MCF 10A (cell line): Measurements from ENCODE around the gene PXMP2. TPM values are rescaled to one million over a fixed set of nuclear protein-coding genes. Genes with fewer than 3 reads are reported as not detected.

Experiments
- BruUV-seq: library from RNA; stranded (reverse); fragments of 400-500 nt; replicated peaks from 2 replicates; lab custom pipeline; 2021; lab: Mats Ljungman, UMichigan
- CTCF ChIA-PET: fragments of 300-600 bp; sonication (Branson Sonifier 250); formaldehyde crosslinking; extraction: SDS; loops from one replicate; lab custom pipeline; 2021; ENCODE audit warnings: antibody characterized with exemption, inconsistent platforms; lab: Yijun Ruan, JAX
- POLR2A ChIA-PET: fragments of 300-600, 350-650 bp; sonication (Branson Sonifier 250); formaldehyde crosslinking; extraction: SDS; loops from one replicate; lab custom pipeline; 2020; ENCODE audit warnings: antibody characterized with exemption, inconsistent platforms; lab: Yijun Ruan, JAX
- DNase-seq: peaks from one replicate; pipeline ENCODE4 v3.0.0-alpha.2; 2018; ENCODE audit not compliant: unreplicated experiment
- H3K27ac Mint-ChIP-seq: one replicate; pipeline ENCODE4 v1.8.0; 2022; ENCODE audit warnings: mild to moderate bottlenecking, low read depth, mixed read lengths; ENCODE audit not compliant: unreplicated experiment
- H3K27me3 Mint-ChIP-seq: one replicate; pipeline ENCODE4 v1.8.0; 2022; ENCODE audit warnings: mixed read lengths; ENCODE audit not compliant: insufficient read depth, unreplicated experiment
- H3K36me3 Mint-ChIP-seq: one replicate; pipeline ENCODE4 v1.8.0; 2022; ENCODE audit warnings: mild to moderate bottlenecking, moderate library complexity, mixed read lengths; ENCODE audit not compliant: insufficient read depth, unreplicated experiment
- H3K4me1 Mint-ChIP-seq: one replicate; pipeline ENCODE4 v1.8.0; 2022; ENCODE audit warnings: mixed read lengths; ENCODE audit not compliant: insufficient read depth, unreplicated experiment
- H3K4me3 Mint-ChIP-seq: one replicate; pipeline ENCODE4 v1.8.0; 2022; ENCODE audit warnings: mild to moderate bottlenecking, moderate library complexity, mixed read lengths; ENCODE audit not compliant: unreplicated experiment
- H3K9me3 Mint-ChIP-seq: one replicate; pipeline ENCODE4 v1.8.0; 2022; ENCODE audit warnings: mixed read lengths; ENCODE audit not compliant: unreplicated experiment
- intact Hi-C: fragments of 100-400 bp; cut with micrococcal nuclease; formaldehyde crosslinking; loops from 2 replicates; pipeline ENCODE4 v1.14.1; 2022
- total RNA-seq: library from RNA; stranded (reverse); gene quantifications from 2 replicates; pipeline ENCODE4 v1.2.3, GENCODE V29; 2022
- TF ChIP-seq, protein P1 (sequence below): fragments of 200-600 bp; IDR thresholded peaks from one replicate; pipeline ENCODE4 v1.8.0; 2022; ENCODE audit warnings: antibody characterized with exemption, mild to moderate bottlenecking; ENCODE audit not compliant: unreplicated experiment

The PXMP2 gene
- total RNA-seq, 1 experiment from 2014 or later = 28.1 TPM

DNA sequence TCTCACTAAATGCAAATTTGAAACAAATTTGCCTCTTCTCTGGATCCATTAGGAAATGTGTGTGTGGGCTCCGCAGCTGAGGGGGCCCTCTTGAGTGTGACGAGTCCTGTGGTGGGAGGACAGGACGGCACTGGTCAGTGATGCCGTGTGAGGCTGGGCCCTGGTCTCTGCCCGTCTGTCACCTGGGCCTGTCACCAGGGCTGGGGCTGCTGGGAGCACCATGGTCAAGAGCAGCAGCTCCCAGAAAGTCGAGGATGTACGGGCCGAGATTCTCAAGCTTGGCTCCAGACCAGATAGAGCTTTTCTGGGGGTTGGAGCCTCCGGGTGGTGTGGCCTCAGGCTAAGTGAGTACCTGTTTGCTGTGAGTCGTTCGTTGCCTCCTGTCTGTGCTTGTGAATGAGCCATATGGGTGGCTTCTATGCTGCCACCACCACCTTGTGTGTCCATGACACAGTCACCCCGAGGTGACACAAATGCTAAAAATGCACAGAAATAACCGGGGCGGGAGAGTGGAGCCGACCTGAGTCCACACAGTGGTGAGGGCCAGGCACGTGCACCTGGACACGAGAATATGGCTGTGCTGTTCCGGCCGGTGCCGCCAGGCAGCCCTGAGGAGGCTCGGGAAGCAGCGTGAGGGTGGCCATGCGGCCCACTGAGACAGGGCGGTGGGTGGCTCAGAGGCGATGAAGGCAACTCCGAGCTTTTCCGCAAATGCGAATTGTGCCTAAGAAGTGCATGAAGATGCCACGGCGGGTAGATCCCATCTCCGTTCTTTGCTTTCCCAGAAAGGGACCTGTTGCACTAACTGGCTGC is 32.0 kb downstream of the PXMP2 start:
- no peaks in the 10 kb centered on the region for H3K4me1 Mint-ChIP-seq
- CTCF ChIA-PET = no interaction called here
- H3K27ac Mint-ChIP-seq = no peak overlapping the region
- POLR2A ChIA-PET = no interaction called here
- TF ChIP-seq, protein P1, sequence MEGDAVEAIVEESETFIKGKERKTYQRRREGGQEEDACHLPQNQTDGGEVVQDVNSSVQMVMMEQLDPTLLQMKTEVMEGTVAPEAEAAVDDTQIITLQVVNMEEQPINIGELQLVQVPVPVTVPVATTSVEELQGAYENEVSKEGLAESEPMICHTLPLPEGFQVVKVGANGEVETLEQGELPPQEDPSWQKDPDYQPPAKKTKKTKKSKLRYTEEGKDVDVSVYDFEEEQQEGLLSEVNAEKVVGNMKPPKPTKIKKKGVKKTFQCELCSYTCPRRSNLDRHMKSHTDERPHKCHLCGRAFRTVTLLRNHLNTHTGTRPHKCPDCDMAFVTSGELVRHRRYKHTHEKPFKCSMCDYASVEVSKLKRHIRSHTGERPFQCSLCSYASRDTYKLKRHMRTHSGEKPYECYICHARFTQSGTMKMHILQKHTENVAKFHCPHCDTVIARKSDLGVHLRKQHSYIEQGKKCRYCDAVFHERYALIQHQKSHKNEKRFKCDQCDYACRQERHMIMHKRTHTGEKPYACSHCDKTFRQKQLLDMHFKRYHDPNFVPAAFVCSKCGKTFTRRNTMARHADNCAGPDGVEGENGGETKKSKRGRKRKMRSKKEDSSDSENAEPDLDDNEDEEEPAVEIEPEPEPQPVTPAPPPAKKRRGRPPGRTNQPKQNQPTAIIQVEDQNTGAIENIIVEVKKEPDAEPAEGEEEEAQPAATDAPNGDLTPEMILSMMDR = no peak
- no TSS peak for BruUV-seq
- H3K27me3 Mint-ChIP-seq = no peaks in the 10 kb centered on the region
- no peaks in the 10 kb centered on the region for H3K9me3 Mint-ChIP-seq
- no peak for DNase-seq
- H3K4me3 Mint-ChIP-seq = no peak overlapping the region
- H3K36me3 Mint-ChIP-seq = peaks cover 94% of the 10 kb centered on the region
- intact Hi-C loops = no loop called here

DNA sequence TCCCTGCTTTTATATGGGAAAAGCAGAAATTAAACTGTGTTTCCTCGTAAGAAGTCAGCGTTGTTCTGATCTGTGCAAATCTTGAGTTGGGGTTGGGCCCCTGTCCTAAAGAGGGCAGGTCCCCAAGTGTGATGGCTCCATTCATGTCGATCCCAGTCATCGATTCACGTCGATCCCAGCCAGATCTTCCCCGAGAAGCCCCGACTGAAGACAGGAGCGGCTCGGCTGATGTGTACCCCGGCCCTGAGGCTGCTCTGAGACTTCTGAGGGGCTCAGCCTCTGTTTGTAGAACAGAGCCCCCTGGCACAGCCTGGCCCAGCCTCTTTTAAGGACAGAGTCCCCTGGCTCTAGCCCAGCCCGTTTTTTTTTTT is 32.6 kb downstream of the PXMP2 start:
- H3K4me3 Mint-ChIP-seq = no peak overlapping the region

DNA sequence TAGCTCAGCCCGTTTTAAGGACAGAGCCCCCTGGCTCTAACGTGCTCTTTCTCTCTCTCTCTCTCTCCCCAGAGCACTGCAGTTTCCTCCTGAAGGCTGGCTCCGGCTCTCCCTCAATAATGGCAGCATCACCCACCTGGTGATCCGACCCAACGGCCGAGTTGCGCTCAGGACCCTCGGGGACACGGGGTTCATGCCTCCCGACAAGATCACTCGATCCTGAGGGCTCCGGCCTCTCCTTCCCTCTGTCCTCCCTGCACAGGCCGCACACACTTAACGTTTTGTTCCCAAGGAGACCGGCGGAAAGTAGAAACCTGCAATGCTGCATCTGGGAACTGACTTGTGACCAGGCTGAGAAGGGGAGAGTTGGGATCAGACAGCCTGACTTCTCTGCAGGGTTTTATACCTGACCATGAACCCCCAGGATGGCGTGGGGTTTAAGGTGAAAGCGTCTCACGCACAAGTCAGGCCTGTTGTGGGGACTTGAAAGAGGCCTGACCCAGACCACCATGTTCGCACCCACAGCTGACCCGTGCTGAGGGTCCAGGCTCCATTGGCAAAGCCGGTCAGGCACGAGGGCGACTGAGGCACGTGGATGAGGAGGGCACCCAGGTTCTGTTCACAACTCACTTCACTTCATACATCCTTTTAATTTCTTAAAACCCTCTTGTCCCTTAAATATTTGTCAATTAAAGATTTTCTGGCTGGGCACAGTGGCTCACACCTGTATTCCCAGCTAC is 33.4 kb downstream of the PXMP2 start:
- intact Hi-C loops = no loop called here
- no peak overlapping the region for H3K27ac Mint-ChIP-seq
- no peak overlapping the region for H3K4me3 Mint-ChIP-seq
- DNase-seq = no peak
- BruUV-seq = TSS peak; percentile 55
- no peaks in the 10 kb centered on the region for H3K9me3 Mint-ChIP-seq
- ChIA-PET CTCF (no interaction called here), POLR2A (no interaction called here)
- no peaks in the 10 kb centered on the region for H3K4me1 Mint-ChIP-seq
- TF ChIP-seq, protein P1 = no peak
- peaks cover 94% of the 10 kb centered on the region for H3K36me3 Mint-ChIP-seq
- no peaks in the 10 kb centered on the region for H3K27me3 Mint-ChIP-seq

More for the DNA sequence above, 32.6 kb downstream of the PXMP2 start:
- BruUV-seq = no TSS peak
- ChIA-PET CTCF (no interaction called here), POLR2A (no interaction called here)
- no peaks in the 10 kb centered on the region for H3K9me3 Mint-ChIP-seq
- DNase-seq = no peak
- H3K36me3 Mint-ChIP-seq = peaks cover 94% of the 10 kb centered on the region
- H3K27ac Mint-ChIP-seq = no peak overlapping the region
- H3K4me1 Mint-ChIP-seq = no peaks in the 10 kb centered on the region
- intact Hi-C loops = no loop called here
- H3K27me3 Mint-ChIP-seq = no peaks in the 10 kb centered on the region
- TF ChIP-seq, protein P1 = no peak

DNA sequence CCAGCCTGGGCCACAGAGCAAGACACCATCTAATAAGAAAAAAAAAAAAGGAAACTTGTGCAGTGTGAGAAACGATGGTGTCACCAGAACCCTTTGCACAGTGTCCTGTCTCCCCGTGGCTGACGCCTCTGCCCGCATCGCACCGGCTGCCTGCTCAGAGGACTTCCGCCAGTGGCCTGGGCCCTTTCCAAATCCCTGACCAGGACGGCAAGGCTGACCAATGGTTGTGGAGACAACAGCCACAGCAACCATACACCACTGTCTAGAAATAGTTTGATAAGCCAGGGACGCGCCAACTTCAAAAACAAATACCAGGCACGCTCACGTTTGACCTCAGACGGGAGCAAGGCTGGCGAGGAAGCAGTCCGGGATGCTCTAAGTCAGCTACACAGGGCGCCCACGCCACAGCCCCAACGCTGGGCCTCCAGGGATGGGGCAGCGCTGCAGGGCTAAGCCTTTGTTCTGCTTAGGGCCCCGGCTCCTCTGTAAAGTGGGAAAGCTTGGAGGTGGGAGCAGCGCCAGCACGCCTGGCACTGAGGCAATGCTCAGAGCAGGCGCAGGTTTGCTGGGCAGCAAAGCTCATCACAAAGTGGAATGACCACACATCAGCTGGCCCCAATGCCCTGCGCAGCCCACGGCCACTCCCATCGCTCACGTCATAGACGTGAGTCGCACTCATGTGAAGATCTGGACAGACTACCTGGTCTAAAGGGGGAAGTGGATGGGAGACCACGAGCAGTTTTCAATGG is 35.8 kb downstream of the PXMP2 start:
- H3K27me3 Mint-ChIP-seq = no peaks in the 10 kb centered on the region
- ChIA-PET POLR2A (interaction anchor here (0.6 to 1.1 kb wide), 2 partner anchors 19 to 372 kb away, joined by 3 to 4 read pairs; no protein-coding TSS in a partner anchor), CTCF (no interaction called here)
- TF ChIP-seq, protein P1 = no peak
- no TSS peak for BruUV-seq
- peaks cover 98% of the 10 kb centered on the region for H3K36me3 Mint-ChIP-seq
- H3K27ac Mint-ChIP-seq = no peak overlapping the region
- intact Hi-C loops = no loop called here
- no peak overlapping the region for H3K4me3 Mint-ChIP-seq
- DNase-seq = no peak
- no peaks in the 10 kb centered on the region for H3K4me1 Mint-ChIP-seq
- no peaks in the 10 kb centered on the region for H3K9me3 Mint-ChIP-seq
